NB4 (cell line): ENCODE data around the gene PXMP4.

Experiments
- POLR2A ChIP-seq: IDR thresholded peaks from 2 replicates; pipeline ENCODE4 v1.6.1; 2011; ENCODE audit warnings: mild to moderate bottlenecking; ENCODE audit not compliant: insufficient read length; ENCODE audit errors: extremely low read depth
- TF ChIP-seq, protein P1 (sequence below): IDR thresholded peaks from one replicate; pipeline ENCODE4 v1.5.1; 2012; ENCODE audit warnings: low read depth, low read length

DNA sequence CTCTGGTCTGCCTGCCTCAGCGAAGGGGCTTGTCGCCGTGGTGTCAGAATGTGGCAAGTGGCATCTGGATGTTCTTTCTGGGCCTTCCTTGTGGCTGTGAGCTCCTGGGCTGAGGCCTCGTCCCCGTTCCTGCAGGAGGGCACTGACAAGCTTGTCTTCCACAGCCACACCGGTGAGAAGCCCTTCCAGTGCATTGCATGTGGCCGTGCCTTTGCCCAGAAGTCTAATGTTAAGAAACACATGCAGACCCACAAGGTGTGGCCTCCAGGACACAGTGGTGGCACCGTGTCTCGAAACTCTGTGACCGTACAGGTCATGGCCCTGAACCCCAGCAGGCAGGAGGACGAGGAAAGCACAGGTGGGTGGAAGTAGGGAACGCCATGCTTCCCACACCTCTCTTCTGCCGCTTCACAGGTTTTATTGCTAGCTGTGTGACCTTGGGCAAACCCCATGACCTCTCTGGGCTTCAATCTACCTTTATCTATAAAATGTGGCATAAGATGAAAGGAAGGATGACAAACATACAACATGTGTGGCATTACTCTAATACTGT, 41.7 kb upstream of the PXMP4 start:
- TF ChIP-seq, protein P1, sequence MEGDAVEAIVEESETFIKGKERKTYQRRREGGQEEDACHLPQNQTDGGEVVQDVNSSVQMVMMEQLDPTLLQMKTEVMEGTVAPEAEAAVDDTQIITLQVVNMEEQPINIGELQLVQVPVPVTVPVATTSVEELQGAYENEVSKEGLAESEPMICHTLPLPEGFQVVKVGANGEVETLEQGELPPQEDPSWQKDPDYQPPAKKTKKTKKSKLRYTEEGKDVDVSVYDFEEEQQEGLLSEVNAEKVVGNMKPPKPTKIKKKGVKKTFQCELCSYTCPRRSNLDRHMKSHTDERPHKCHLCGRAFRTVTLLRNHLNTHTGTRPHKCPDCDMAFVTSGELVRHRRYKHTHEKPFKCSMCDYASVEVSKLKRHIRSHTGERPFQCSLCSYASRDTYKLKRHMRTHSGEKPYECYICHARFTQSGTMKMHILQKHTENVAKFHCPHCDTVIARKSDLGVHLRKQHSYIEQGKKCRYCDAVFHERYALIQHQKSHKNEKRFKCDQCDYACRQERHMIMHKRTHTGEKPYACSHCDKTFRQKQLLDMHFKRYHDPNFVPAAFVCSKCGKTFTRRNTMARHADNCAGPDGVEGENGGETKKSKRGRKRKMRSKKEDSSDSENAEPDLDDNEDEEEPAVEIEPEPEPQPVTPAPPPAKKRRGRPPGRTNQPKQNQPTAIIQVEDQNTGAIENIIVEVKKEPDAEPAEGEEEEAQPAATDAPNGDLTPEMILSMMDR: no peak
- no peak for TF ChIP-seq POLR2A
